KMS-11 (cell line): ENCODE data around the gene SRRM5.
"Not testable (repeated sequence)": the region's sequence is repeated elsewhere in the genome, so short reads cannot be mapped to it uniquely, and the experiment has no call there.

Experiments used
- H2AFZ ChIP-seq: fragments of 200-600 bp; sonication (generic); 2 replicates; pipeline ENCODE4 v1.6.1; 2016; ENCODE audit warnings: antibody characterized with exemption, mixed run types, low read depth
- H3K27ac ChIP-seq: fragments of 200-600 bp; sonication (generic); 2 replicates; pipeline ENCODE4 v1.6.1; 2016; ENCODE audit warnings: mild to moderate bottlenecking, mixed run types
- H3K27me3 ChIP-seq: fragments of 200-600 bp; sonication (generic); 2 replicates; pipeline ENCODE4 v1.6.1; 2017; ENCODE audit warnings: mild to moderate bottlenecking, low read depth, mixed run types, moderate library complexity; ENCODE audit not compliant: insufficient read depth
- H3K36me3 ChIP-seq: fragments of 200-600 bp; sonication (generic); 2 replicates; pipeline ENCODE4 v1.6.1; 2017; ENCODE audit warnings: mild to moderate bottlenecking, mixed run types; ENCODE audit not compliant: insufficient read depth
- H3K4me1 ChIP-seq: fragments of 200-600 bp; sonication (generic); 2 replicates; pipeline ENCODE4 v1.6.1; 2016; ENCODE audit warnings: mild to moderate bottlenecking, low read depth, mixed run types; ENCODE audit not compliant: poor library complexity, severe bottlenecking
- H3K4me2 ChIP-seq: fragments of 200-600 bp; sonication (generic); 2 replicates; pipeline ENCODE4 v1.7.0; 2016; ENCODE audit warnings: mild to moderate bottlenecking, mixed run types
- H3K4me3 ChIP-seq: fragments of 200-600 bp; sonication (generic); IDR thresholded peaks from 2 replicates; pipeline ENCODE4 v1.6.1; 2017; ENCODE audit warnings: low read depth, low read length, mixed read lengths; ENCODE audit not compliant: insufficient read depth
- H3K79me2 ChIP-seq: fragments of 200-600 bp; sonication (generic); 2 replicates; pipeline ENCODE4 v1.6.1; 2016; ENCODE audit warnings: low read depth, mixed run types; ENCODE audit not compliant: insufficient read depth
- H3K9ac ChIP-seq: fragments of 200-600 bp; sonication (generic); 2 replicates; pipeline ENCODE4 v1.6.1; 2016; ENCODE audit warnings: mild to moderate bottlenecking, mixed run types
- H4K20me1 ChIP-seq: fragments of 200-600 bp; sonication (generic); 2 replicates; pipeline ENCODE4 v1.6.1; 2016; ENCODE audit warnings: mild to moderate bottlenecking, mixed run types; ENCODE audit not compliant: insufficient read depth
- CTCF ChIP-seq: fragments of 200-600 bp; sonication (generic); conservative IDR thresholded peaks from 2 replicates; pipeline ENCODE4 v1.6.1; 2017; ENCODE audit warnings: low read depth, mild to moderate bottlenecking, antibody characterized with exemption, low read length, moderate library complexity, mixed read lengths

Gene SRRM5

DNA sequence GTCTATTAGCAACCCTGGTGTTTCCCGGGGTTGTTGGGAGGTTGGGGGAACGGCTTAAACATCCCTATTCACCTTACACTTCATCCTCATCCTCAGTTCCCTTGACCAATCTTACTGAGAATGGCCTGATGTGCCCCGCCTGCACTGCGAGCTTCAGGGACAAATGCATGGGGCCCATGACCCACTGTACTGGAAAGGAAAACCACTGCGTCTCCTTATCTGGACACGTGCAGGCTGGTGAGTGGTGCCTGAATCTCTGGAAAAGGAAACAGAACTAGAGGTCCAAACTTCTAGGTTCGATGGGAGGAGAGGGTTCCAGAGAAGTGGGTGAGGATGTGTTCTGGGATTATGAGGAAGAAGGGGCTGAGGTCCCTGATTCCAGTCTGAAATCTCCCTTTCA is 30.4 kb upstream of the SRRM5 start:
- no peak for TF ChIP-seq CTCF
- no peak overlapping the region for H2AFZ ChIP-seq
- H4K20me1 ChIP-seq: no peaks in the 10 kb centered on the region
- no peak overlapping the region for H3K4me3 ChIP-seq
- H3K4me1 ChIP-seq: peaks cover 5% of the 10 kb centered on the region
- no peaks in the 10 kb centered on the region for H3K36me3 ChIP-seq
- H3K4me2 ChIP-seq: no peak overlapping the region
- no peaks in the 10 kb centered on the region for H3K79me2 ChIP-seq
- H3K27ac ChIP-seq: no peak overlapping the region
- H3K9ac ChIP-seq: no peak overlapping the region
- no peaks in the 10 kb centered on the region; the same call in 1 of the 2 replicates for H3K27me3 ChIP-seq

- no peaks in the 10 kb centered on the region; the same call in 1 of the 2 replicates for H3K27me3 ChIP-seq
- no peak overlapping the region for H3K9ac ChIP-seq
- H3K4me3 ChIP-seq: no peak overlapping the region
- H3K4me2 ChIP-seq: no peak overlapping the region
- TF ChIP-seq CTCF: no peak
- H3K27ac ChIP-seq: no peak overlapping the region
- no peaks in the 10 kb centered on the region for H3K79me2 ChIP-seq
- H3K4me1 ChIP-seq: peaks cover 10% of the 10 kb centered on the region
- H2AFZ ChIP-seq: no peak overlapping the region
- no peaks in the 10 kb centered on the region for H3K36me3 ChIP-seq
- no peaks in the 10 kb centered on the region for H4K20me1 ChIP-seq
These were observed 29.4 kb upstream of the SRRM5 start for GRCh38 chr19:43582495-43582894.

- H3K36me3 ChIP-seq: no peaks in the 10 kb centered on the region
- no peak for TF ChIP-seq CTCF
- H3K4me1 ChIP-seq: peaks cover 10% of the 10 kb centered on the region
- H3K9ac ChIP-seq: no peak overlapping the region
- H3K27ac ChIP-seq: no peak overlapping the region
- H3K79me2 ChIP-seq: no peaks in the 10 kb centered on the region
- H3K4me3 ChIP-seq: no peak overlapping the region
- H3K27me3 ChIP-seq: no peaks in the 10 kb centered on the region
- no peak overlapping the region for H3K4me2 ChIP-seq
- no peak overlapping the region for H2AFZ ChIP-seq
- H4K20me1 ChIP-seq: no peaks in the 10 kb centered on the region
These were observed 27.4 kb upstream of the SRRM5 start for GRCh38 chr19:43584484-43584883.

GRCh38 chr19:43586346-43586745 is 25.5 kb upstream of the SRRM5 start:
- no peaks in the 10 kb centered on the region for H4K20me1 ChIP-seq
- H2AFZ ChIP-seq: no peak overlapping the region
- no peak overlapping the region for H3K4me3 ChIP-seq
- H3K27ac ChIP-seq: no peak overlapping the region
- no peak overlapping the region for H3K9ac ChIP-seq
- H3K79me2 ChIP-seq: no peaks in the 10 kb centered on the region
- peaks cover 10% of the 10 kb centered on the region for H3K4me1 ChIP-seq
- no peak overlapping the region for H3K4me2 ChIP-seq
- H3K36me3 ChIP-seq: no peaks in the 10 kb centered on the region
- H3K27me3 ChIP-seq: no peaks in the 10 kb centered on the region
- TF ChIP-seq CTCF: no peak

- H3K79me2 ChIP-seq, H3K9ac ChIP-seq, H3K4me3 ChIP-seq, H3K4me2 ChIP-seq, H4K20me1 ChIP-seq, H3K27ac ChIP-seq, H2AFZ ChIP-seq, H3K27me3 ChIP-seq, H3K36me3 ChIP-seq: not testable (repeated sequence)
- H3K4me1 ChIP-seq: peaks cover 10% of the 10 kb centered on the region
These were observed 24.9 kb upstream of the SRRM5 start for GRCh38 chr19:43587029-43587428.
